ENCODE data around the gene TEX14. TPM values are rescaled to one million over a fixed set of nuclear protein-coding genes. Genes with fewer than 3 reads are reported as not detected.

Gene TEX14
- total RNA-seq, 1 experiment from 2014 or later = 0.31 TPM

- Histone ChIP-seq H3K4me1 (ENCODE audit: insufficient read depth, low read length) (no peaks in the 10 kb centered on the region), H3K9ac (ENCODE audit: extremely low read depth, insufficient read length, low read length) (no peak overlapping the region), H4K20me1 (ENCODE audit: control insufficient read depth, insufficient read depth, insufficient read length) (no peaks in the 10 kb centered on the region), H4K5ac (ENCODE audit: insufficient read length, low read depth, low read length) (no peak overlapping the region), H3K79me1 (ENCODE audit: insufficient read depth, low read depth, low read length, poor library complexity, severe bottlenecking) (no peaks in the 10 kb centered on the region), H2AFZ (ENCODE audit: low read length) (no peak overlapping the region), H3K79me2 (ENCODE audit: insufficient read depth, low read length) (no peaks in the 10 kb centered on the region), H2BK20ac (ENCODE audit: low read depth, low read length, poor library complexity, severe bottlenecking) (no peak overlapping the region), H2BK120ac (ENCODE audit: low read depth, low read length, poor library complexity, severe bottlenecking) (no peak overlapping the region), H2AK5ac (ENCODE audit: insufficient read length, low read length) (no peak overlapping the region), H3K23ac (ENCODE audit: insufficient read length, low read depth, low read length) (no peak overlapping the region), H3K14ac (ENCODE audit: insufficient read depth, low read length) (no peak overlapping the region), H3K27ac (ENCODE audit: insufficient read length, low read depth, low read length) (no peak overlapping the region), H4K8ac (replicated peaks; ENCODE audit: insufficient read length, low read depth, low read length) (no peak overlapping the region), H3K9me3 (ENCODE audit: control insufficient read depth, low read depth, low read length) (no peaks in the 10 kb centered on the region), H3K18ac (ENCODE audit: insufficient read length, low read depth, low read length) (no peak overlapping the region), H2BK12ac (ENCODE audit: insufficient read length, low read depth, low read length) (no peak overlapping the region), H3K4ac (ENCODE audit: low read depth, low read length) (no peak overlapping the region), H3K23me2 (ENCODE audit: insufficient read length, low read depth, low read length, poor library complexity, severe bottlenecking) (no peaks in the 10 kb centered on the region), H3T11ph (ENCODE audit: low read length) (no peak overlapping the region), H2BK5ac (ENCODE audit: insufficient read length, low read length) (no peak overlapping the region), H2BK15ac (ENCODE audit: low read depth, low read length) (no peak overlapping the region), H3K27me3 (ENCODE audit: insufficient read depth, low read length) (no peaks in the 10 kb centered on the region), H4K91ac (ENCODE audit: insufficient read length, low read depth, low read length) (no peak overlapping the region), H3K56ac (ENCODE audit: insufficient read length, low read depth, low read length) (no peak overlapping the region), H3K4me2 (ENCODE audit: insufficient read depth, insufficient read length, low read length) (no peak overlapping the region)
- no peaks in the 10 kb centered on the region for H3K36me3 Mint-ChIP-seq (ENCODE audit: insufficient read depth in 1 of 3, low read depth in 3 of 3)
- no peak for DNase-seq
- no peaks in the 10 kb centered on the region for H3K9me3 Mint-ChIP-seq
- H3K4me1 Mint-ChIP-seq = no peaks in the 10 kb centered on the region
- no peak overlapping the region for H3K4me3 Mint-ChIP-seq
- H3K27me3 Mint-ChIP-seq (ENCODE audit: low read depth) = no peaks in the 10 kb centered on the region; the same call in 1 of the 2 replicates
- TF ChIP-seq, protein P1, sequence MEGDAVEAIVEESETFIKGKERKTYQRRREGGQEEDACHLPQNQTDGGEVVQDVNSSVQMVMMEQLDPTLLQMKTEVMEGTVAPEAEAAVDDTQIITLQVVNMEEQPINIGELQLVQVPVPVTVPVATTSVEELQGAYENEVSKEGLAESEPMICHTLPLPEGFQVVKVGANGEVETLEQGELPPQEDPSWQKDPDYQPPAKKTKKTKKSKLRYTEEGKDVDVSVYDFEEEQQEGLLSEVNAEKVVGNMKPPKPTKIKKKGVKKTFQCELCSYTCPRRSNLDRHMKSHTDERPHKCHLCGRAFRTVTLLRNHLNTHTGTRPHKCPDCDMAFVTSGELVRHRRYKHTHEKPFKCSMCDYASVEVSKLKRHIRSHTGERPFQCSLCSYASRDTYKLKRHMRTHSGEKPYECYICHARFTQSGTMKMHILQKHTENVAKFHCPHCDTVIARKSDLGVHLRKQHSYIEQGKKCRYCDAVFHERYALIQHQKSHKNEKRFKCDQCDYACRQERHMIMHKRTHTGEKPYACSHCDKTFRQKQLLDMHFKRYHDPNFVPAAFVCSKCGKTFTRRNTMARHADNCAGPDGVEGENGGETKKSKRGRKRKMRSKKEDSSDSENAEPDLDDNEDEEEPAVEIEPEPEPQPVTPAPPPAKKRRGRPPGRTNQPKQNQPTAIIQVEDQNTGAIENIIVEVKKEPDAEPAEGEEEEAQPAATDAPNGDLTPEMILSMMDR (conservative IDR thresholded peaks at IDR 0.05) = no peak
- no peak overlapping the region for H3K27ac Mint-ChIP-seq
Observed at GRCh38 chr17:58730937-58731336, 39.1 kb upstream of the TEX14 start.
